Metanephros (tissue), 1 donor: ENCODE data around the gene PIK3CD. TPM values are rescaled to one million over a fixed set of nuclear protein-coding genes. Genes with fewer than 3 reads are reported as not detected.

Experiments used
- total RNA-seq: library from RNA; depleted of rRNA; stranded (reverse); fragments of >200 nt; gene quantifications from one replicate; pipeline ENCODE4 v1.2.3, GENCODE V29; 2014

Gene PIK3CD
- total RNA-seq, result 13.8 TPM

GRCh38 chr1:9651565-9652378 is at the start of gene PIK3CD:
Gene PIK3CD (plus strand): TSS chr1:9651731. CDS start chr1:9710456, 58,725 bp downstream.

Other genes with a start within 250 kb of the PIK3CD start
- gene SLC25A33, start 112.3 kb upstream of the PIK3CD start, total RNA-seq, result 6.8 TPM
- 23.1 TPM for gene TMEM201, start 62.8 kb upstream of the PIK3CD start, total RNA-seq
- 114 TPM for gene CLSTN1, start 172.2 kb downstream of the PIK3CD start, total RNA-seq